NCI-H187 (cell line): ENCODE measurements around the gene TTC23L.

Source experiments
- DNase-seq, 2 experiments: peaks; one replicate each; lab custom pipeline; 2025; lab: John Stamatoyannopoulos, UW

TTC23L gene

GRCh38 chr5:34833976-34834793 lies 4.8 kb upstream of the TTC23L start:
- no peak for DNase-seq

- no peak for DNase-seq
These were observed 4.2 kb upstream of the TTC23L start for GRCh38 chr5:34834794-34835089.

- DNase-seq = no peak
These were observed 3.3 kb upstream of the TTC23L start for GRCh38 chr5:34835664-34836063.

DNA sequence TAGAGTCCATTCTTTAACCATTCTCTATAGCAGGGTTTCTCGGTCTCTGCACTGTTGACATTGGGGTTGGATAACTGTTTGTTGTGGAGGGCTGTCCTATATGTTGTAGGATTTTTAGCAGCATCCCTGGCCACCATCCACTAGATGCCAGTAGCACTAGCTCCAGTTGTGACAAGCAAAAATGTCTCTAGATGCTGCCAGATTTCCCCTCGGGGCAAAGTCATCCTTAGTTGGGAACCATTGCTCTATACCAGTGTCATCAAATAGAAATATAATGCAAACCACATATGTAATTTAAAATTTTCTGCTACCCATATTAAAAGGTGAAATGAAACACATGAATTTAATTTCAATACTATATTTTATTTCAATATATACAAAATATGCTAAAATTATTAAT lies 2.9 kb downstream of the TTC23L start:
- DNase-seq = no peak

DNA sequence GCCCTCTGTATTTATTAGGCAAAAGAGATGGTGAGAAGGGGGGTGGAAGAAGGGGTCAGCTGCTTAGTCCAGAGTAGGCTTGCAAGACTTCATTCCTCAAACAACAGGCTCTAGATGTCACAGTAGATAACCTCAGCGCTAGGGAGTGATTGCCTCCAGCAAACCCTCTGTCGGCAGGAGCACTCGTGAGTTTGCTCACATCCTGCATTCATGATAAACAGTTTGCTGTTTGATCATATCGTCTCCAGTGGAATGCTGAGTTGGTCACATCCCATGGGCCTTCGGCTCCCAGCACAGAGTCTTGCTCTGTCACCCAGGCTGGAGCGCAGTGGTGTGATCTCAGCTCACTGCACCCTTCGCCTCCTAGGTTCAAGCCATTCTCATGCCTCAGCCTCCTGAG lies 3.6 kb downstream of the TTC23L start:
- no peak for DNase-seq

DNA sequence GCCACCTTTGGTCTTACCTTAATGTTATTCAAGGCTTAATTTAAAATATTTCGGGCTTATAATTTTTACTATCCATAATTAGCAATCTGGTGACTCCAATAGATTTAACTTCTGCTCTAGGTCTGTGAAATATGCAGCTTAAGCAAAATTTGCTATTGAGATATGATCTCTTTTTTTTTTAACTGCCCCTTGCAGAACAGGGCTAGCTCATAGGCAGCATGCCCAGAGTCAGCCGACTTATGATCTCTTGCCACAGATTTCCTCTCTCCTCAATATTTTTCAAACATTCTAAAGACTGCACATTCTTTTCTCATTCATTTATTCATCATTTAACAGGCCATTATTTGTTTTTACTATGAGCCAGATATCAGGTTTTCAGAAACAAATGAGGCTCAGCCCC lies 4.5 kb downstream of the TTC23L start:
- no peak for DNase-seq

GRCh38 chr5:34844106-34844505 lies 5.1 kb downstream of the TTC23L start:
- no peak for DNase-seq

DNA sequence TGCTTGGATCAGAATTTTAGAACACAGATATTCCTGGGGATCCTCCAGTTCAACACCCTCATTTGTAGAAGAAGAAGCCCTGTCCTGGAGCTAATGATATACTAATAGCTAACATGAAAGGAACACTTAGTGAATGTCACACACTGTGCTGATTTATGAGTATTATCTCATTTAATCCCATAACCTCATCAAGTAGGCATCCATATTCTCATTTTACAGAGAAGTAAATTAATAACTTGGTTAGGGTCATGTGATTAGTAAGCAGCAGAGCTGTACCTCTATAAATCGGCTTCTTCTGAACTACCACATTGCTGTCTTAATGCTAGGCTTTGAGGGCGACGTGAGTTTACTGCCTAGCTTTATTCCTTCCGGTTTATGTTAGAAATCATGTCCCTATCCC lies 6.0 kb downstream of the TTC23L start:
- DNase-seq = no peak

- DNase-seq = no peak
These were observed 8.1 kb downstream of the TTC23L start for GRCh38 chr5:34847056-34847455.

- DNase-seq = no peak
These were observed 8.6 kb downstream of the TTC23L start for GRCh38 chr5:34847552-34847951.

- DNase-seq = no peak
These were observed 9.3 kb downstream of the TTC23L start for GRCh38 chr5:34848230-34848629.

DNA sequence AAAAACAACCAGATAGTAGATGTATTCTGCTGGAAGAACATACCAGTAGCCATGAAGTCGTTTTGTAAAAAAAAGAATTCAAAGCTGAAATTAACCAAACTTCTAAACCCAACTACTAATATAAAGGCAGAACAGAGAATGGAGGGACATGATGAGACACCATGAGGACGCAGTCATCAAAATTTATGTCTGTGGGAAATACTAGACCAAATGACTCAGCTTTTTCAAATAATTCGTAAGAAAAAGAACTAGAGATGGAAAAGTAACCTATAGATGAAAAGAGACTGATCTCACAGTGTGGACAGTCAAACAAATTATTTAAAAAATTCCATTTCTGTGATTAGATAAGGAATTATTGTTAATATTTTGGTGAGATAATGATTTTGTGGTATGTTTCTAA lies 10.3 kb downstream of the TTC23L start:
- no peak for DNase-seq

DNA sequence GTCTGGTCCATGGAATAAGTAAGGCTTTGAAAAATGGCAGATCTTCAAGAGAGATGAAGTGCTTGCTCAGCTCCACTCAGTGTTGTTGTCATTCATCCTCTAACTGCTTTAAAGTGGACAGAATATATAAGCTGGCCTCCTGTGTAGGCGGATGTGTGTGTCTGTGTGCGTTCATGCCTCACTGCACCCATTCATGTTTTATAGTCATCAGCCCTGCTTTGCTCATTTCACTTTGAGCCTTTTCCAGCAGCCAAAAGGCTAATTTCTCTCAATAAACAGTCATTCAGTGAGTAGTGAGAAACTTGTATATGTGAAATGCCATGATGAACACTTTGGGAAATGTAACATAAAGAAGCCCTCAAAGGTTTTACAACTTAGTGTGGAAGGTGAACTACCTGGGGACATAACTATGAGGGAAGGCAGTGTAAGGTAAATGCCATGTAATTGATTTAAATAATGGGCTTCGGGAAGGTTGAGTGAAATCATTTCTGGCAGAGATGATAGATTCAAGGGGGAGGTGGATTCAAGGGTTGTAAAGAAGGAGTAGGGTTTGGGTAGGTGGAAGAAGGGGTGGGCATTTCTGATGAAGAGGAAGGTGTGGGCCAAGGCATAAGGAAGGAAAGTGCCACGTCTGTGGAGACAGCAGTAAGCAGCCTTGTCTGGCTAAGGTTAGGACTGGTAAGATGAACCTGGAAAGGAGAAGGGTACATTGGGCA lies 15.7 kb downstream of the TTC23L start:
- peak; percentile 15 to 42 for DNase-seq

DNA sequence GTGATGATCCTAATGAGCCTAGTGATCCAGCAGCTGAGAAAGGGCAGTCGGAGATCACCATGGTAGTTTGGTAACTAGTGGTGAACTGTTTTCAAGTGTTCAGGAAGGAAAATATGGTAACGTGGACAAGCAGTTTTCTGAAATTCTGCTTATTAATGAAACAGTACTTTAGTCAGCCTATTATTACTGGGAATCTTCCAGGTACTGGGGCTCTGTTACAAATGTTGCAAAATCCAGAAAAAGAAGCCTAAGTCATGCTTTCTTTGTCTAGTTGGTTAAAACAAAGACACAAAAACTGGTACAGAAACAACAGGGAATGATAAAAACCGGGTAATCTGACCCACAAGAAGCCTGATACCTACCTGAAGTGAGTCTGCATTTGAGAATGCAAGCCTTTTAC lies 18.2 kb downstream of the TTC23L start:
- DNase-seq = no peak

DNA sequence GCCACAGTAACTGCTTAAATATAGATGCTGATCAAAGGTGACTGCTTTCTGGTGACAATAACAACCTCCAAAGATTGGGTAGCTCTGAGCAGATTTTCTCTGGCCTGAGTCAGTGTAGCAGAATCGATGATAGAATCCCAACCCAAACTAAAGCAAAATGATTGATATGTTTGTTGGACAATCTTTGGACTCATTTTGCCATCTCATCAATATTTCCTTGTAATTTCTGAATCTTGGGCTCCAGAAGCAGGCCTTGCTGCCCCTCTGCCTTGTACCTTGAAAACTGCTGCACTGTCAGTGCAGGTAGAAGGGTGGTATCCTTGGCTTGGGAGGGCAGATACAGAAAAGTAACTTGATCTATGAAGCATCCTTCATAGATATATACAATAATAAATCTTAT lies 18.9 kb downstream of the TTC23L start:
- DNase-seq = no peak

DNA sequence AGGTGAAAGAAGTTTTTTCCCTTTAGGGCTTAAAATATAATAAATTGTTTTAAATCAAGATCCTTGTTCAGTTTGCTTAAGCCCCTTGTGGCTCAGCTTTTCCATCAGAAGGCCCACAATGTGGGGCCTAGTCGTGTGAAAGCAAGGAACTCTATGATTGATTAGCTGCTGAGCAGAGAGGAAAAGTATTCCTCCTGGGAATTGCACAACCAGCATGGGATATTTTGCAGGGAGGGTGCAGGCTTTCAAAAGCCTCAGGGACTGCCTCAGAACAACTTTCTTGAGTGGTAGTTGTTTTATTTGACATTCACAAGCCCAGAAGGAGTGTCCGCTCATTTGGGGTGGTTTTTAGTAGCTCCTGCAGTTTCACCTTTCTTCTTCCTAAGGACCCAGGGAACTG lies 19.8 kb downstream of the TTC23L start:
- DNase-seq = no peak

GRCh38 chr5:34859253-34859652 lies 20.3 kb downstream of the TTC23L start:
- DNase-seq = no peak

- DNase-seq = no peak
These were observed 25.0 kb downstream of the TTC23L start for GRCh38 chr5:34863946-34864345.

- no peak for DNase-seq
These were observed 26.1 kb downstream of the TTC23L start for GRCh38 chr5:34865091-34865490.

- DNase-seq = no peak
These were observed 28.1 kb downstream of the TTC23L start for GRCh38 chr5:34866989-34867471.

- no peak for DNase-seq
These were observed 28.7 kb downstream of the TTC23L start for GRCh38 chr5:34867660-34868059.

- no peak for DNase-seq
These were observed 29.8 kb downstream of the TTC23L start for GRCh38 chr5:34868791-34869190.

DNA sequence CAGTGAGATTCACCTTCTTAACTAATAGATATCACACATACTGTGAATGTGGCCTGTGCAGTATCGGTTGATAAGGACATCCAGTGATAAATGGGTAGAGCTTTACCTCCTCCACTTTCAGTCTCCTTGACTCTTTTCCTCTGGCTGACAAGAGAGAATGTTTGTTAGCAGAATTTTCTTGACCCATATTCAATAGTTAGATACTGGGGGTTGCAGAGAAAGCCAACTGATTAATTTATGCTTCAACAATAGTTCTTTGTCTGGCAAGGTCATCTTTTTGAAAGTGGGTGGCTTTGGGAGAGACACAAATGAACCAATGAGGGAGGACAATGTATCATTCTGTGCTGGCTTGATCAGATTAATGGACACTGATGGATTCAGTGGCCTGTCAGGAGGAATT lies 30.3 kb downstream of the TTC23L start:
- DNase-seq = no peak

DNA sequence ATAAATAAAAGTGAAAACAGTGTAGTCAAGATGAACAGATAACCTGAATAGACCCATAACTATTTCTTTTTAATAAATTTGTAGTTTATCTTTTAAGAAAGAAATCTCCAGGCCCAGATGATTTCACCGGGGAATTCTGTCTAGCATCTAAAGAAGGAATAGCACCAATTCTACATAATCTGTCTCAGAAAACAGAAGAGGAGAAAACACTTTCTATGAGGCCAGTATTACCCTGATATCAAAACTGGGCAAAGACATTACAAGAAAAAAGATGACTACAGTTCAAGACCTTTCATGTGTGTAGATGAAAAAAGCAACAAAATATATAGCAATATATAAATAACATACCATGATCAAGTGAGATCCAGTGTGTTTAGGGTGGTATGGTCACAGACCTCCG lies 31.4 kb downstream of the TTC23L start:
- DNase-seq = no peak
